SK-N-SH (cell line): ENCODE data around the gene RHBDD3. TPM values are rescaled to one million over a fixed set of nuclear protein-coding genes. Genes with fewer than 3 reads are reported as not detected.

Experiments used
- CTCF ChIA-PET: fragments of 300-600, 350-600 bp; formaldehyde crosslinking; extraction: SDS; loops from one replicate; lab custom pipeline; 2021; lab: Yijun Ruan, JAX
- POLR2A ChIA-PET: fragments of 350-600 bp; sonication (Branson Sonifier 250); formaldehyde crosslinking; extraction: SDS; loops from one replicate; lab custom pipeline; 2020; ENCODE audit warnings: antibody characterized with exemption, inconsistent platforms; lab: Yijun Ruan, JAX
- DNase-seq: peaks from one replicate; pipeline ENCODE4 v3.0.0; 2012
- H2AFZ ChIP-seq: fragments of 200-600 bp; sonication (generic); 2 replicates; pipeline ENCODE4 v1.8.1; 2016; ENCODE audit warnings: antibody characterized with exemption, mild to moderate bottlenecking, low read depth
- H3F3A ChIP-seq: fragments of 200-600 bp; sonication (generic); replicated peaks from 2 replicates; pipeline ENCODE3; 2016; ENCODE audit warnings: antibody characterized with exemption, mild to moderate bottlenecking; ENCODE audit not compliant: insufficient read depth
- H3K27ac ChIP-seq, 2 experiments: fragments of 200-500 bp in 1 of 2; fragments of 200-600 bp in 1 of 2; sonication (Bioruptor generic) in 1 of 2; sonication (generic), shearing (Covaris generic) in 1 of 2; 2 replicates each; pipeline versions ENCODE4 v1.5.1 to v1.6.1; 2014 to 2016; ENCODE audit warnings: low read depth in 2 of 2, inconsistent platforms in 1 of 2, low read length in 1 of 2, mild to moderate bottlenecking in 1 of 2, mixed read lengths in 1 of 2
- H3K27me3 ChIP-seq: fragments of 200-600 bp; sonication (generic), shearing (Covaris generic); 2 replicates; pipeline ENCODE4 v1.6.1; 2016; ENCODE audit warnings: mixed run types; ENCODE audit not compliant: insufficient read depth
- H3K36me3 ChIP-seq, 2 experiments: fragments of 200-500 bp in 1 of 2; fragments of 200-600 bp in 1 of 2; sonication (Bioruptor generic) in 1 of 2; sonication (generic) in 1 of 2; replicated peaks in 1 of 2; 2 replicates each; pipeline versions ENCODE3 to v1.5.1; 2014 to 2016; ENCODE audit warnings: low read length in 1 of 2, mild to moderate bottlenecking in 1 of 2; ENCODE audit not compliant: insufficient read depth in 2 of 2, control insufficient read depth in 1 of 2
- H3K4me1 ChIP-seq, 2 experiments: fragments of 200-500 bp in 1 of 2; fragments of 200-600 bp in 1 of 2; sonication (Bioruptor generic) in 1 of 2; sonication (generic), shearing (Covaris generic) in 1 of 2; 2 replicates each; pipeline versions ENCODE4 v1.5.1 to v1.6.1; 2014 to 2016; ENCODE audit warnings: low read depth in 1 of 2, low read length in 1 of 2, mixed run types in 1 of 2; ENCODE audit not compliant: insufficient read depth in 2 of 2, control insufficient read depth in 1 of 2
- H3K4me2 ChIP-seq: fragments of 200-600 bp; sonication (generic), shearing (Covaris generic); 2 replicates; pipeline ENCODE4 v1.6.1; 2017; ENCODE audit warnings: mixed run types
- H3K4me3 ChIP-seq, 2 experiments: fragments of 200-500 bp in 1 of 2; fragments of 200-600 bp in 1 of 2; sonication (Bioruptor generic) in 1 of 2; sonication (generic), shearing (Covaris generic) in 1 of 2; 2 replicates each; pipeline versions ENCODE4 v1.5.1 to v1.8.1; 2014 to 2016; ENCODE audit warnings: low read depth in 2 of 2, inconsistent platforms in 1 of 2, low read length in 1 of 2, mild to moderate bottlenecking in 1 of 2, mixed read lengths in 1 of 2, moderate library complexity in 1 of 2
- H3K79me2 ChIP-seq: fragments of 200-600 bp; sonication (generic); 2 replicates; pipeline ENCODE4 v1.8.1; 2017; ENCODE audit warnings: mild to moderate bottlenecking; ENCODE audit not compliant: insufficient read depth
- H3K9ac ChIP-seq: fragments of 200-600 bp; sonication (generic); 2 replicates; pipeline ENCODE4 v1.6.1; 2017; ENCODE audit warnings: mixed run types
- H3K9me2 ChIP-seq: fragments of 200-600 bp; sonication (generic); 2 replicates; pipeline ENCODE4 v1.6.1; 2017; ENCODE audit warnings: mixed run types
- H3K9me3 ChIP-seq: fragments of 200-600 bp; sonication (generic); 2 replicates; pipeline ENCODE4 v1.6.1; 2017; ENCODE audit warnings: mixed run types, mild to moderate bottlenecking, moderate library complexity
- H4K20me1 ChIP-seq: fragments of 200-600 bp; sonication (generic); 2 replicates; pipeline ENCODE4 v1.6.1; 2017; ENCODE audit warnings: mild to moderate bottlenecking, mixed run types; ENCODE audit not compliant: insufficient read depth
- CTCF ChIP-seq: fragments of 200-600 bp; sonication (generic); IDR thresholded peaks from 2 replicates; pipeline ENCODE4 v1.6.1; 2017; ENCODE audit warnings: antibody characterized with exemption, mild to moderate bottlenecking, moderate library complexity
- EP300 ChIP-seq, 2 experiments: IDR thresholded peaks; 2 replicates each; pipeline versions ENCODE4 v1.4.0 to v1.6.1; 2012; ENCODE audit warnings: borderline replicate concordance in 1 of 2, low read depth in 1 of 2, low read length in 1 of 2
- FOSL2 ChIP-seq: IDR thresholded peaks from 2 replicates; pipeline ENCODE4 v1.4.0; 2012; ENCODE audit warnings: low read depth, mild to moderate bottlenecking, moderate library complexity, borderline replicate concordance
- FOXM1 ChIP-seq: IDR thresholded peaks from 2 replicates; pipeline ENCODE4 v1.4.0; 2012; ENCODE audit warnings: low read depth, mild to moderate bottlenecking
- GABPA ChIP-seq: IDR thresholded peaks from 2 replicates; pipeline ENCODE4 v1.4.0; 2012; ENCODE audit warnings: low read depth, mild to moderate bottlenecking
- GATA2 ChIP-seq: sonication (generic); formaldehyde crosslinking; IDR thresholded peaks from 2 replicates; pipeline ENCODE4 v1.5.0; 2020; ENCODE audit warnings: mild to moderate bottlenecking, missing genetic modification reagents
- IRF3 ChIP-seq: fragments of 150-350 bp; IDR thresholded peaks from 2 replicates; pipeline ENCODE4 v1.6.1; 2016; ENCODE audit warnings: mild to moderate bottlenecking, low read depth, low read length
- JUND ChIP-seq: IDR thresholded peaks from 2 replicates; pipeline ENCODE4 v1.4.0; 2012
- MEF2A ChIP-seq: IDR thresholded peaks from 2 replicates; pipeline ENCODE4 v1.4.0; 2012; ENCODE audit warnings: low read depth, borderline replicate concordance
- NFIC ChIP-seq: IDR thresholded peaks from 2 replicates; pipeline ENCODE4 v1.4.0; 2012; ENCODE audit warnings: borderline replicate concordance
- PBX3 ChIP-seq: IDR thresholded peaks from 2 replicates; pipeline ENCODE4; 2012
- POLR2AphosphoS5 ChIP-seq: IDR thresholded peaks from 2 replicates; pipeline ENCODE4 v1.6.1; 2012; ENCODE audit warnings: low read depth, low read length
- RCOR1 ChIP-seq: fragments of 150-350 bp; IDR thresholded peaks from 2 replicates; pipeline ENCODE4 v1.6.1; 2017; ENCODE audit warnings: antibody characterized with exemption, low read length
- REST ChIP-seq: IDR thresholded peaks from 2 replicates; pipeline ENCODE4 v1.6.1; 2012; ENCODE audit warnings: mild to moderate bottlenecking, low read depth, low read length, moderate library complexity
- RFX5 ChIP-seq: IDR thresholded peaks from 2 replicates; pipeline ENCODE4 v1.6.1; 2012; ENCODE audit warnings: mild to moderate bottlenecking, improper control_type of control experiment, low read length
- RXRA ChIP-seq: IDR thresholded peaks from 2 replicates; pipeline ENCODE4 v1.4.0; 2012; ENCODE audit warnings: low read depth, mild to moderate bottlenecking, borderline replicate concordance
- SIN3A ChIP-seq: IDR thresholded peaks from 2 replicates; pipeline ENCODE4 v1.6.1; 2012; ENCODE audit warnings: low read depth, mild to moderate bottlenecking, low read length, moderate library complexity, borderline replicate concordance
- SMC3 ChIP-seq: IDR thresholded peaks from 2 replicates; pipeline ENCODE4 v1.6.1; 2012; ENCODE audit warnings: low read depth, low read length, improper control_type of control experiment
- TAF1 ChIP-seq: IDR thresholded peaks from 2 replicates; pipeline ENCODE4 v1.6.1; 2012; ENCODE audit warnings: low read depth, mild to moderate bottlenecking, low read length, moderate library complexity, borderline replicate concordance
- TEAD4 ChIP-seq: IDR thresholded peaks from 2 replicates; pipeline ENCODE4 v1.4.0; 2012; ENCODE audit warnings: mild to moderate bottlenecking, borderline replicate concordance; ENCODE audit not compliant: insufficient read depth
- YY1 ChIP-seq: IDR thresholded peaks from 2 replicates; pipeline ENCODE4 v1.4.0; 2012; ENCODE audit warnings: low read depth, mild to moderate bottlenecking
- ZBTB33 ChIP-seq: IDR thresholded peaks from 2 replicates; pipeline ENCODE4 v1.4.0; 2012; ENCODE audit warnings: low read depth, borderline replicate concordance
- WGBS: methylation state at CpG from one replicate; pipeline ENCODE4 v1.1.6; 2017; ENCODE audit warnings: low lambda C conversion rate; 5-methylcytosine and 5-hydroxymethylcytosine counted together
- polyA plus RNA-seq, 3 experiments: library from polyadenylated mRNA; depleted of rRNA; stranded (reverse); fragments of >200 nt; gene quantifications; 2 replicates each; pipeline ENCODE4 v1.2.3, GENCODE V29; 2012

Gene RHBDD3
- polyA plus RNA-seq, 1 of the 3 experiments (the other 2 are of a cell fraction), result 19.0 TPM

- TF ChIP-seq NFIC (no peak), ZBTB33 (no peak), RCOR1 (no peak), GATA2 (CRISPR knock-in tag) (no peak)
Measured at GRCh38 chr22:29284196-29284595, 16.4 kb upstream of the RHBDD3 start (continued).

- TF ChIP-seq YY1 (no peak), JUND (no peak), GABPA (no peak), CTCF (no peak), NFIC (no peak), RCOR1 (no peak), REST (no peak), EP300 (IDR thresholded peaks at IDR 0.05; ENCODE audit: borderline replicate concordance in 1 of 2, low read depth in 1 of 2, low read length in 1 of 2) (no peak), RXRA (no peak), IRF3 (no peak), POLR2AphosphoS5 (no peak), TAF1 (no peak), RFX5 (no peak), MEF2A (no peak), FOXM1 (no peak), FOSL2 (no peak), PBX3 (no peak), TEAD4 (no peak), SIN3A (no peak), SMC3 (no peak)
- 75% methylated on average over 1 of the region's 1 CpG for WGBS
- no peak overlapping the region for H3K9ac ChIP-seq
- peaks cover 12% of the 10 kb centered on the region for H3F3A ChIP-seq
- H3K4me2 ChIP-seq, result no peak overlapping the region
- no peak for DNase-seq
- peaks cover 100% of the 10 kb centered on the region for H3K79me2 ChIP-seq
- H3K27ac ChIP-seq, result no peak overlapping the region
- H3K4me1 ChIP-seq, result no peaks in the 10 kb centered on the region; a peak in 3 of 4 replicates
- no peaks in the 10 kb centered on the region for H3K9me3 ChIP-seq
- POLR2A ChIA-PET, result no interaction called here
- peaks cover 74 to 97% of the 10 kb centered on the region in 2 experiments for H3K36me3 ChIP-seq
- H2AFZ ChIP-seq, result no peak overlapping the region
- H3K9me2 ChIP-seq, result no peaks in the 10 kb centered on the region
- no peak overlapping the region for H3K4me3 ChIP-seq
- no peaks in the 10 kb centered on the region for H3K27me3 ChIP-seq
- peaks cover 98% of the 10 kb centered on the region for H4K20me1 ChIP-seq
- CTCF ChIA-PET, result interaction anchor here (2.1 kb wide), 1 partner anchor 32 kb away, joined by 7 read pairs; no protein-coding TSS in a partner anchor
Measured at GRCh38 chr22:29277927-29278326, 10.1 kb upstream of the RHBDD3 start.
